Stimulated activated effector memory CD8-positive, alpha-beta T cell treated with anti-CD3 and anti-CD28 coated beads, Interleukin-12 subunit alpha, Interleukin-12 subunit beta, amount 100 ng/mL, for 72 hours (primary cell): ENCODE measurements around the gene GFOD2.
"Not testable (repeated sequence)": the region's sequence is repeated elsewhere in the genome, so short reads cannot be mapped to it uniquely, and the experiment has no call there.

Source experiments
- ATAC-seq: fragments of 150-1000 bp; cut with Tn5 transposase; 2 replicates; pipeline ENCODE4 v1.10.0; 2021
- DNase-seq, 2 donors: peaks; one replicate each; pipeline ENCODE4 v3.0.0; 2021 to 2022; ENCODE audit warnings: low spot score in 2 of 2
- H3K27ac Mint-ChIP-seq: one replicate; pipeline ENCODE4 v1.8.0; 2022; ENCODE audit warnings: mild to moderate bottlenecking, mixed read lengths
- H3K36me3 Mint-ChIP-seq: one replicate; pipeline ENCODE4 v1.8.0; 2022; ENCODE audit warnings: mild to moderate bottlenecking, mixed read lengths
- H3K4me1 Mint-ChIP-seq: one replicate; pipeline ENCODE4 v1.8.0; 2022; ENCODE audit warnings: mixed read lengths
- H3K4me3 Mint-ChIP-seq: one replicate; pipeline ENCODE4 v1.8.0; 2022; ENCODE audit warnings: mild to moderate bottlenecking, mixed read lengths
- H3K9me3 Mint-ChIP-seq: one replicate; pipeline ENCODE4 v1.8.0; 2022; ENCODE audit warnings: mixed read lengths

Gene GFOD2

GRCh38 chr16:67699265-67699664 lies 19.9 kb downstream of the GFOD2 start:
- Mint-ChIP-seq H3K4me1 (peaks cover 21% of the 10 kb centered on the region), H3K9me3 (no peaks in the 10 kb centered on the region), H3K27ac (no peak overlapping the region), H3K36me3 (peaks cover 10% of the 10 kb centered on the region), H3K4me3 (no peak overlapping the region)
- ATAC-seq (no peak), DNase-seq (no peak)

DNA sequence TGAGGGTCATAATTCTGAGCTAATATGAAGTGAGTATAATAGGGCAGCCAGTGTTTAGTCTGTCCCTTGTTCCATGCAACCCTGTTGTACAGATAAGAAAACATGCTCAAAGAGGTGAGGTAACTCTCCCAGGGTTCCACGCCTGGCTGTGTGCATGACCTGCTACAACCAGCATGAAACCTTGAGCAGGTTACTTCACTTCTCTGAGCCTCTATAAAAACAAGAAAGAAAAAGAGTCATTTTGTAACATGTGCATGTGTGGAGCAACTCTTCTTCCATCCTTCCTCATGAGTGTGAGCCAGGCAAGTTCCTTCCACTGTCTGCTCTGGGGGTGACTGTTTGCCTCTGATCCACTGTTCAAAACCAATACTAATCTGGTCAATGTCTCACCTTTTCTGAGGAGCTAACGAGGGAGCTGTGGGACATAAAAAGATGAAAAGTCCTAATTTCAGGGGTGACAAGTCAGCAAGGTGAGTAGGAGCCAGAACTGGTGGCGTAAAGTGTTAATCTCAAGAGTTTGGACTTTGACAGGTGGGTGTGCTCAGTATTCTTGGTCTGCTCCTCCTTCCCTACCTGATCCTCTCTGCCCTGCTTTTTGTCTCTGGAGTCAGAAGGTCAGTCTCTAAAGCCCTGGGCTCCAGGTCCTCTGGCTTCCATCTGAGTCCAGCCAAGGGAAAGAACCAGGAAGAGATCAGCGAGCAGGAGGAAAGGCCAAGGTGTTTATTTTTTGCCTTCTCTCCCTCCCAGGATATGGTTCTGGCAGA lies 21.5 kb downstream of the GFOD2 start:
- no peak for ATAC-seq
- peaks cover 10% of the 10 kb centered on the region for H3K36me3 Mint-ChIP-seq

GRCh38 chr16:67694611-67695010 lies 24.5 kb downstream of the GFOD2 start:
- ATAC-seq (no peak), DNase-seq (no peak)
- H3K36me3 Mint-ChIP-seq = peaks cover 10% of the 10 kb centered on the region
- H3K27ac Mint-ChIP-seq = no peak overlapping the region
- no peaks in the 10 kb centered on the region for H3K9me3 Mint-ChIP-seq
- peaks cover 10% of the 10 kb centered on the region for H3K4me1 Mint-ChIP-seq
- no peak overlapping the region for H3K4me3 Mint-ChIP-seq

More for the DNA sequence above, 21.5 kb downstream of the GFOD2 start:
- Mint-ChIP-seq H3K27ac (no peak overlapping the region), H3K9me3 (no peaks in the 10 kb centered on the region), H3K4me3 (no peak overlapping the region), H3K4me1 (peaks cover 10% of the 10 kb centered on the region)
- no peak for DNase-seq

DNA sequence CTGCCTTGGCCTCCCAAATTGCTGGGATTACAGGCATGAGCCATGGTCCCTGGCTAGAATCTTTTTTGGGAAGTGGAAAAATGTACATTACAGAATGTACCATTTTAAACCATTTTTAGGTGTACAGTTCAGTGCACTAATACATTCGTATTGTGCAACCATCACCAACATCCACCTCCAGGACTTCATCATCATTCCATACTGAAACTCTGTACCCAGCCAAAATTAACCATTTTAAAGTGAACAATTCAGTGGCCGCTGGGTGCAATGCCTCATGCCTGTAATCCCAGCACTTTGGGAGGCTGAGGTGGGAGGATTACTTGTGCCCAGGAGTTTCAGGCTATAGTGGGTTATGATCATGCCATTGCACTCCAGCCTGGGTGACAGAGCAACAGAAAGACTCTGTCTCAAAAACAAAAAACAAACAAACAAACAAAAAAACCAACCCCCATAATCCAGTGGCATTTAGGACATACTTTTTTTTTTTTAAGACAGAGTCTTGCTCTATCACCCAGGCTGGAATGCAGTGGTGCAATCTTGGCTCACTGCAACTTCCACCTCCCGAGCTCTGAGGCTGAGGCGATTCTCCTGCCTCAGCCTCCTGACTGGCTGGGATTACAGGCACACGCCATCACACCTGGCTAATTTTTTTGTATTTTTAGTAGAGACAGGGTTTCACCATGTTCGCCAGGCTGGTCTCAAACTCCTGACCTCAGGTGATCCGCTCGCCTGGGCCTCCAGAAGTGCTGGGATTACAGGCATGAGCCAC lies 25.4 kb downstream of the GFOD2 start:
- H3K9me3 Mint-ChIP-seq, DNase-seq, H3K36me3 Mint-ChIP-seq, ATAC-seq, H3K27ac Mint-ChIP-seq, H3K4me1 Mint-ChIP-seq, H3K4me3 Mint-ChIP-seq: not testable (repeated sequence)

DNA sequence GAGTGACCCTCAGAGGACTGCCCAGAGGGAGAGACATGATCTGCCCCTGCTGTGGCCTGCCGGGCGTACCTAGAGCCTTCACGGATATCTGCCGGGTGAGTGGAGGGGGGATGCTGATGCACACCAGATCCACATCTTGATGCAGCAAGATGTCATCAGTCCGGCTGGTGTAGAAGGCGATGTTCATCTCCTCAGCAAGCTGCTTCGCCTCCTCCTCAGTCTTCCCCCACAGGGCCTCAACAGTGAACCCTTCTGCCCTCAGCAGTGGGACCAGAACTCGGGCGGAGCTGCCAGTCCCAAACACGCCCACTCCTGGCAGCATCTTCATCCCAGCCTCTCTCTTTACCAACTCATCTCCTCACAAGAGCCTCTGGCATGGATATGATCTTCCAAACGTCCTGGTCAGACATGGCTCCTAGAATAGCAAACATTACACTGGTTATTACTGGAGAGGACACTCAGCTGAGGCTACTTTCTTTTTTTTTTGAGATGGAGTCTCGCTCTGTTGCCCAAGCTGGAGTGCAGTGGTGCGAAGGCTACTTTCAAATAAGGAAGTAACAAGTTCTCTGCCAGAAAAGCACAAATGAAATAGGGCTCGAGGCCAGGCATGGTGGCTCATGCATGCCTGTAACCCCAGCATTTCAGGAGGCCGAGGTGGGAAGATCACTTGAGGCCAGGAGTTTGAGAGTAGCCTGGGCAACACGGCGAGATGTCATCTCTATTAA lies 33.6 kb downstream of the GFOD2 start:
- no peak overlapping the region for H3K4me3 Mint-ChIP-seq
- H3K4me1 Mint-ChIP-seq = peaks cover 8% of the 10 kb centered on the region
- H3K9me3 Mint-ChIP-seq = no peaks in the 10 kb centered on the region
- peaks cover 36% of the 10 kb centered on the region for H3K36me3 Mint-ChIP-seq
- ATAC-seq (no peak), DNase-seq (no peak)
- peak overlapping the region; percentile 62 for H3K27ac Mint-ChIP-seq

DNA sequence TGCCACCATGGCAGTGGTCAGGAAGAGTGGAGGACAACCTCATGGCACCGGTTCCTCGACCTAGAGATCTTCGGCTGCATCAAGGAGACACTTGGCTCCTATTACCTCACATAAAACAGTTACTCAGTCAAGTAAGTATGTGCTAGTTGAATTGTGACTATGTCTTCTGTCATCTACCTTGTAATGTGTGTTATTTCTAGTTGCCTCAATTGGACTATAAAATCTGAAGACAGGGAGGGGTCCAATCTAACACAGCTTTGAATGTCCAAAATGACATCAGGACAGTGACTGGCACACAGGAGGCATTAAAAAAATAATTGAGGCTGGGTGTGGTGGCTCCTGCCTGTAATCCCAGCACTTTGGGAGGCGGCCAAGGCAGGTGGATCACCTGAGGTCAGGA lies 35.3 kb downstream of the GFOD2 start:
- peaks cover 45% of the 10 kb centered on the region for H3K36me3 Mint-ChIP-seq
- peak overlapping the region; percentile 23 for H3K27ac Mint-ChIP-seq
- H3K4me1 Mint-ChIP-seq = peaks cover 8% of the 10 kb centered on the region

GRCh38 chr16:67679935-67680897 lies 38.9 kb downstream of the GFOD2 start:
- Mint-ChIP-seq H3K27ac (no peak overlapping the region), H3K4me3 (no peak overlapping the region), H3K4me1 (peaks cover 1% of the 10 kb centered on the region), H3K9me3 (no peaks in the 10 kb centered on the region), H3K36me3 (peaks cover 36% of the 10 kb centered on the region)
- DNase-seq = no peak
- ATAC-seq = no peak

More for the DNA sequence above, 35.3 kb downstream of the GFOD2 start:
- no peak overlapping the region for H3K4me3 Mint-ChIP-seq
- H3K9me3 Mint-ChIP-seq = no peaks in the 10 kb centered on the region
- ATAC-seq (no peak), DNase-seq (no peak)

DNA sequence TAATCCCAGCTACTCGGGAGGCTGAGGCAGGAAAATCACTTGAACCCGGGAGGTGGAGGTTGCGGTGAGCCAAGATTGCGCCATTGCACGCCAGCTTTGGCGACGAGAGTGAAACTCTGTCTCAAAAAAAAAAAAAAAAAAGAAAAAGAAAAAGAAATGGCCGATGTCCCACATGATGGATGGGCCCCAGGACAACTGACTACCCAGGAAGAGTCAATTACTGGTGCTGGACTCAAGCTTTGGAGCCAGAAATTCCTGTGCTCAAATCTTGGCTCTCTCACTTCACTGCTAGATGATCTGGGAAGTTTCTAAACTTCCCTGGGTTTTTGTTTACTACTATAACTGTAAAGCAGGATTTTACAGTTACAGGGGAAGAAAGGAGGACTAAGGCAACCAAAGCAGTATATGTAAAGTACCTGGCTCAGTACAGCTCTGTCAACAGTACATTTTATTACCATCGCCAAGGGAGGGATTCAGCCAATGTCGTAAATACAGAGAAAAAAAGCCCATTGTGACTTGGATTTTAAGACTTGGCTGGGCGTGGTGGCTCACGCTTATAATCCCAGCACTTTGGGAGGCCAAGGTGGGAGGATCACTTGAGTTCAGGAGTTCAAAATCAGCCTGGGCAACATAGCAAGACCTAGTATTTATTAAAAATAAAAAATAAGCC lies 40.6 kb downstream of the GFOD2 start:
- ATAC-seq (no peak), DNase-seq (no peak)
- Mint-ChIP-seq H3K9me3 (no peaks in the 10 kb centered on the region), H3K27ac (no peak overlapping the region), H3K36me3 (peaks cover 38% of the 10 kb centered on the region), H3K4me3 (no peak overlapping the region), H3K4me1 (peaks cover 9% of the 10 kb centered on the region)

- Mint-ChIP-seq H3K4me1 (peaks cover 9% of the 10 kb centered on the region), H3K27ac (peak overlapping the region; percentile 46), H3K36me3 (peaks cover 33% of the 10 kb centered on the region), H3K4me3 (no peak overlapping the region), H3K9me3 (no peaks in the 10 kb centered on the region)
- DNase-seq (no peak), ATAC-seq (no peak)
These were observed 41.4 kb downstream of the GFOD2 start for GRCh38 chr16:67677712-67678111.

GRCh38 chr16:67676939-67677338 lies 42.2 kb downstream of the GFOD2 start:
- no peak overlapping the region for H3K4me3 Mint-ChIP-seq
- ATAC-seq (no peak), DNase-seq (no peak)
- peak overlapping the region; percentile 46 for H3K27ac Mint-ChIP-seq
- H3K9me3 Mint-ChIP-seq = no peaks in the 10 kb centered on the region
- peaks cover 26% of the 10 kb centered on the region for H3K36me3 Mint-ChIP-seq
- peaks cover 9% of the 10 kb centered on the region for H3K4me1 Mint-ChIP-seq

GRCh38 chr16:67676516-67676915 lies 42.6 kb downstream of the GFOD2 start:
- no peaks in the 10 kb centered on the region for H3K9me3 Mint-ChIP-seq
- H3K36me3 Mint-ChIP-seq = peaks cover 26% of the 10 kb centered on the region
- DNase-seq = no peak
- no peak overlapping the region for H3K4me3 Mint-ChIP-seq
- H3K27ac Mint-ChIP-seq = no peak overlapping the region
- no peak for ATAC-seq
- peaks cover 9% of the 10 kb centered on the region for H3K4me1 Mint-ChIP-seq

- H3K27ac Mint-ChIP-seq = no peak overlapping the region
- ATAC-seq (no peak), DNase-seq (no peak)
- H3K9me3 Mint-ChIP-seq = no peaks in the 10 kb centered on the region
- peaks cover 26% of the 10 kb centered on the region for H3K36me3 Mint-ChIP-seq
- peaks cover 9% of the 10 kb centered on the region for H3K4me1 Mint-ChIP-seq
- no peak overlapping the region for H3K4me3 Mint-ChIP-seq
These were observed 43.1 kb downstream of the GFOD2 start for GRCh38 chr16:67675999-67676398.

DNA sequence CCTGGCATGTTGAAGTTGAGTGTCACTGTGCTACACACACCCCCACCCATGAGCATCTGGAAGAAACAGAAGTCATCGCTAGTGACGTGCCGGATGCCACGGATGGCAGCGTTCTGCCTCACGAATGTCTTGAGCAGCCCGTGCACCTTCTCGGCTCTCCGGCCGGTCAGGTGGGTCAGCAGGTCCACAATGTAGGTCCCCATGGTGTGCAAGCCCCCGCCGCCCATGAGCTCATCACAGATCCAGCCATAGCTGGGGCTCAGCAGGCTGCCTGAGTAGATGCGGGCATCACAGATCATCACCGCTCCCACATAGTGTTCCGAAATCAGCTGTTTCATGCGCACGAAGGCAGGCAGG lies 43.6 kb downstream of the GFOD2 start:
- no peak for ATAC-seq

DNA sequence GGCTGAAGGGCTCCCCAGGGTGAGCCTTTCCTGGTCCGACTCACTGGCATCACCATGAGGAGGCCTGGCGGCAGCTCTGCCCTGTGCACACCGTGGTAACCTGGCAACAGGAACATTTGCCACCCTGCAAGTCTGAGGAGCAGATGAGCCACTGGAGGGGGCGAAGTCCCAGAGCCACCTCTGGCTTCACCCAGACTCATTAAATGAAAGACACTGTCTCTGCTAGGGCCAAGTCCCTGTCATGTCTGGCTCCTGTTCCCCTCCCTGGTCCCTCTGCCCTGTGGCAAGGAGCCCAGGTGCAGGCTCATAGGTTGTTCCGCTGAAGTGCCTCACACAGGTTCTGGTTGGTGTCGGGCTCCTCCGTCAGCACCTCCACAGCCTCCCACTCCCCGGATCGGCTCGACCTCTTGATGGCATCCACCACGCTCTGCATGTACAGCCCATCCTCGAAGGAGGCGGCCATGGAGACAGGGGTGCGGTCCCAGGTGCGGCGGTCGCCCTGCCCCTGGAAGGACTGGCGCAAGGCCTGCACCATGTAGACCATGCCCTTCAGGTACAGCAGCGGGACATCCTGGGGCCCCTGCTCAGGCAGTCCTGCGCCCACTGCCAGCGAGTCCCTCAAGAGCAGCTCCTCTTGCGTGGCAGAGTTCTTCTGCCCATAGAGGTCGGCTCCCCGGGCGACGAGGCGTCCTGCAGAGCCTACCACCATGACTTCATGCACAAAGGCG lies 44.1 kb downstream of the GFOD2 start:
- Mint-ChIP-seq H3K36me3 (peaks cover 17% of the 10 kb centered on the region), H3K4me1 (peaks cover 9% of the 10 kb centered on the region), H3K27ac (peak overlapping the region; percentile 92), H3K9me3 (no peaks in the 10 kb centered on the region), H3K4me3 (no peak overlapping the region)
- no peak for DNase-seq
- peak; percentile 8 for ATAC-seq

More for the DNA sequence above, 43.6 kb downstream of the GFOD2 start:
- Mint-ChIP-seq H3K4me1 (peaks cover 9% of the 10 kb centered on the region), H3K27ac (no peak overlapping the region), H3K4me3 (no peak overlapping the region), H3K9me3 (no peaks in the 10 kb centered on the region), H3K36me3 (peaks cover 23% of the 10 kb centered on the region)
- DNase-seq = no peak
